22Rv1 (cell line): ENCODE results near the gene TINAG.

Experiments
- ZFX ChIP-seq: fragments of 450-650 bp; IDR thresholded peaks from 2 replicates; pipeline ENCODE4 v1.6.1; 2017; ENCODE audit warnings: antibody characterized with exemption, borderline replicate concordance
- TF ChIP-seq, protein P1 (sequence below): fragments of 450-650 bp; IDR thresholded peaks from 2 replicates; pipeline ENCODE4 v1.5.1; 2017; ENCODE audit warnings: mild to moderate bottlenecking

DNA sequence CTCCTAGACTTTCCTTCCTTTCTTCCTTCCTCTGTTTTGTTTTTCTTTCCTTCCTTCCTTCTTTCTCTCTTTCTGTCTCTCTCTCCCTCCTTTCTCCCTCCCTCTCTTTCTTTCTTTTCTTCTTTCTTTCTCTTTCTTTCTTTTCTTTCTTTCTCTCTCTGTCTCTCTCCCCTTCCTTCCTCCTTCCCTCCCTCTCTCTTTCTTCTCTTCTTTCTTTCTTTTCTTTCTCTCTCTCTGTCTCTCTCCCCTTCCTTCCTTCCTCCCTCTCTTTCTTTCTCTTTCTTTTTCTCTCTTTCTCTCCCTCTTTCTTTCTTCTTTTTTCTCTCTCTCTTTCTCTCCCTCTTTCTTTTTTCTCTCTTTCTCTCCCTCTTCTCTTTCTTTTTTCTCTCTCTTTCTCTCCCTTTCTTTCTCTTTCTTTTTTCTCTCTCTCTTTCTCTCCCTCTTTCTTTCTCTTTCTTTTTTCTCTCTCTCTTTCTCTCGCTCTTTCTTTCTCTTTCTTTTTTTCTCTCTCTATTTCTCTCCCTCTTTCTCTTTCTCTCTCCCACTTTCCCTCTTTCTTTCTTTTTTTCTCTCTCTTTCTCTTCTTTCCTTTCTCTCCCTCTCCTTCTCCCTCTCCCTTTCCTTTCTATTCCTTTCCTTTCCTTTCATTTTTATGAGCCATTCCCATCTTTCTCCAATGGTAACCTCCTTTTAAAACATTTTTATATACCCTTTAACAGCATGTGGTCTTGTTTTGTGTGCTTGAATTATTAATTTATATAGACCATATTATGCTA is 2.3 kb downstream of the TINAG start:
- TF ChIP-seq, protein P1, sequence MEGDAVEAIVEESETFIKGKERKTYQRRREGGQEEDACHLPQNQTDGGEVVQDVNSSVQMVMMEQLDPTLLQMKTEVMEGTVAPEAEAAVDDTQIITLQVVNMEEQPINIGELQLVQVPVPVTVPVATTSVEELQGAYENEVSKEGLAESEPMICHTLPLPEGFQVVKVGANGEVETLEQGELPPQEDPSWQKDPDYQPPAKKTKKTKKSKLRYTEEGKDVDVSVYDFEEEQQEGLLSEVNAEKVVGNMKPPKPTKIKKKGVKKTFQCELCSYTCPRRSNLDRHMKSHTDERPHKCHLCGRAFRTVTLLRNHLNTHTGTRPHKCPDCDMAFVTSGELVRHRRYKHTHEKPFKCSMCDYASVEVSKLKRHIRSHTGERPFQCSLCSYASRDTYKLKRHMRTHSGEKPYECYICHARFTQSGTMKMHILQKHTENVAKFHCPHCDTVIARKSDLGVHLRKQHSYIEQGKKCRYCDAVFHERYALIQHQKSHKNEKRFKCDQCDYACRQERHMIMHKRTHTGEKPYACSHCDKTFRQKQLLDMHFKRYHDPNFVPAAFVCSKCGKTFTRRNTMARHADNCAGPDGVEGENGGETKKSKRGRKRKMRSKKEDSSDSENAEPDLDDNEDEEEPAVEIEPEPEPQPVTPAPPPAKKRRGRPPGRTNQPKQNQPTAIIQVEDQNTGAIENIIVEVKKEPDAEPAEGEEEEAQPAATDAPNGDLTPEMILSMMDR = no peak
- TF ChIP-seq ZFX = no peak
